GM23248 (cell line): Measurements from ENCODE around the gene SLC38A11.

Experiments used
- EZH2 ChIP-seq: fragments of 200-600 bp; sonication (generic); IDR thresholded peaks from 2 replicates; pipeline ENCODE4 v1.6.1; 2018; ENCODE audit warnings: antibody characterized with exemption, mild to moderate bottlenecking; ENCODE audit not compliant: insufficient read depth, poor library complexity, severe bottlenecking
- EZH2phosphoT487 ChIP-seq: fragments of 200-600 bp; sonication (generic); IDR thresholded peaks from 2 replicates; pipeline ENCODE4 v1.6.1; 2018; ENCODE audit warnings: antibody characterized with exemption, moderate library complexity, mild to moderate bottlenecking, low read depth; ENCODE audit not compliant: insufficient read depth

- TF ChIP-seq EZH2 (no peak), EZH2phosphoT487 (no peak)
Measured at GRCh38 chr2:164890544-164890943, 64.8 kb downstream of the SLC38A11 start.
